ENCODE measurements around the gene OR5I1. TPM values are rescaled to one million over a fixed set of nuclear protein-coding genes. Genes with fewer than 3 reads are reported as not detected.

Gene OR5I1
- total and polyA plus RNA-seq, 2 of the 4 experiments (the other 2 are of a cell fraction): not detected

- intact Hi-C loops (cut with micrococcal nuclease): no loop called here
These were observed 30.2 kb upstream of the OR5I1 start for GRCh38 chr11:55966391-55966790.

More at GRCh38 chr11:55966391-55966790, 30.2 kb upstream of the OR5I1 start:
- Histone ChIP-seq H2BK5ac (ENCODE audit: low read depth, low read length, poor library complexity, severe bottlenecking) (no peak overlapping the region), H3K36me3 (ENCODE audit: control insufficient read depth, insufficient read depth, low read length) (no peaks in the 10 kb centered on the region), H3K14ac (replicated peaks; ENCODE audit: low read depth, low read length) (no peak overlapping the region), H3K9me3 (ENCODE audit: control insufficient read depth, insufficient read depth, low read length) (peaks cover 5% of the 10 kb centered on the region; the same call in 1 of the 2 replicates), H3K4me3 (ENCODE audit: insufficient read depth, low read depth, low read length) (no peak overlapping the region), H2BK20ac (ENCODE audit: low read depth, low read length) (no peak overlapping the region), H2AK9ac (replicated peaks; ENCODE audit: low read depth, low read length, poor library complexity) (no peak overlapping the region), H3K79me1 (ENCODE audit: low read depth in 1 of 2, low read length in 2 of 2) (no peaks in the 10 kb centered on the region), H4K8ac (ENCODE audit: low read depth in 2 of 2, low read length in 2 of 2) (no peak overlapping the region), H4K20me1 (ENCODE audit: insufficient read depth, low read length) (no peaks in the 10 kb centered on the region), H3K27me3 (ENCODE audit: control insufficient read depth, insufficient read depth, low read length) (no peaks in the 10 kb centered on the region), H3K4me1 (ENCODE audit: control insufficient read depth, insufficient read depth, low read length) (no peaks in the 10 kb centered on the region), H4K5ac (ENCODE audit: low read depth, low read length) (no peak overlapping the region), H2BK15ac (ENCODE audit: low read depth, low read length) (no peak overlapping the region), H3K23ac (ENCODE audit: low read depth, low read length) (no peak overlapping the region), H2AK5ac (ENCODE audit: low read depth, low read length) (no peak overlapping the region), H3K4me2 (ENCODE audit: low read depth, low read length) (no peak overlapping the region), H3K4ac (ENCODE audit: low read depth, low read length) (no peak overlapping the region), H2AFZ (replicated peaks; ENCODE audit: low read length, poor library complexity) (no peak overlapping the region), H3K56ac (ENCODE audit: extremely low read depth, insufficient read depth, low read length) (no peak overlapping the region), H4K91ac (ENCODE audit: insufficient read depth, low read depth, low read length) (no peak overlapping the region), H3K9ac (ENCODE audit: low read depth, low read length) (no peak overlapping the region), H2BK120ac (ENCODE audit: low read depth, low read length) (no peak overlapping the region), H3K9me1 (ENCODE audit: insufficient read depth, low read length) (no peaks in the 10 kb centered on the region), H3K18ac (ENCODE audit: low read depth, low read length) (no peak overlapping the region), H3K27ac (ENCODE audit: insufficient read depth, low read length) (no peak overlapping the region)
- CTCF ChIA-PET: no interaction called here
- in situ Hi-C loops (cut with MboI; ENCODE audit: low sequenced_read_pairs) (no loop called here), dilution Hi-C loops (cut with HindIII; ENCODE audit: low sequenced_read_pairs, unreplicated experiment) (no loop called here)
- ATAC-seq (ENCODE audit: low read depth) (no peak), DNase-seq (no peak)
- TF ChIP-seq FOS (IDR thresholded peaks at IDR 0.05; ENCODE audit: low read depth, low read length): no peak
- TF ChIP-seq NFE2L2 (IDR thresholded peaks at IDR 0.05; ENCODE audit: low read depth, low read length): no peak
- TF ChIP-seq USF2 (IDR thresholded peaks at IDR 0.05; ENCODE audit: low read depth, low read length): no peak
- no peak for TF ChIP-seq CHD1 (IDR thresholded peaks at IDR 0.05; ENCODE audit: low read depth, low read length)
- TF ChIP-seq MAZ (IDR thresholded peaks at IDR 0.05; ENCODE audit: borderline replicate concordance, low read depth, low read length): no peak
- TF ChIP-seq POLR2A (IDR thresholded peaks at IDR 0.05; ENCODE audit: low read depth, low read length): no peak
- no peak for TF ChIP-seq MAFK (IDR thresholded peaks at IDR 0.05; ENCODE audit: low read depth, low read length)
- no peak for TF ChIP-seq ELK1 (IDR thresholded peaks at IDR 0.05; ENCODE audit: borderline replicate concordance, low read depth, low read length)
- no peak for TF ChIP-seq BHLHE40 (IDR thresholded peaks at IDR 0.05; ENCODE audit: low read depth, low read length)
- no peak for TF ChIP-seq MXI1 (IDR thresholded peaks at IDR 0.05; ENCODE audit: borderline replicate concordance, low read depth, low read length)
- no CpG with 5 or more reads among the region's 2 CpGs for WGBS, 2 experiments (ENCODE audit: extremely low coverage in 2 of 2, insufficient read length in 1 of 2)
- POLR2A ChIA-PET (ENCODE audit: unreplicated experiment): no interaction called here
- BruUV-seq (replicated peaks): no TSS peak
